H1 (cell line): ENCODE measurements around the gene CDC42EP1. TPM values are rescaled to one million over a fixed set of nuclear protein-coding genes. Genes with fewer than 3 reads are reported as not detected.
A peak's percentile ranks its signal among the peaks of the same experiment; 100 is the strongest.

Source experiments
- ASH2L ChIP-seq: fragments of 200-600, 300-600 bp; sonication (generic); IDR thresholded peaks from one replicate; pipeline ENCODE4 v1.7.1; 2017; ENCODE audit warnings: low read length
- HDAC6 ChIP-seq: IDR thresholded peaks from one replicate; pipeline ENCODE4 v1.7.1; 2012; ENCODE audit warnings: low read depth, mild to moderate bottlenecking, inconsistent platforms, low read length, moderate library complexity
- KDM4A ChIP-seq: IDR thresholded peaks from one replicate; pipeline ENCODE4 v1.7.1; 2012; ENCODE audit warnings: low read depth, mild to moderate bottlenecking, moderate library complexity, low read length, inconsistent platforms; ENCODE audit not compliant: severe bottlenecking
- PHF8 ChIP-seq: fragments of 200-600 bp; sonication (generic); conservative IDR thresholded peaks from 2 replicates; pipeline ENCODE4 v1.7.1; 2012; ENCODE audit warnings: low read depth, mild to moderate bottlenecking, inconsistent platforms, low read length, moderate library complexity
- POLR2A ChIP-seq, 2 experiments: IDR thresholded peaks; 1 replicate in 1 of 2; 2 replicates in 1 of 2; pipeline ENCODE4 v1.6.1; 2011; ENCODE audit warnings: low read depth in 2 of 2, low read length in 2 of 2, mild to moderate bottlenecking in 2 of 2; ENCODE audit errors: control extremely low read depth in 1 of 2
- SP2 ChIP-seq: IDR thresholded peaks from 2 replicates; pipeline ENCODE4 v1.6.1; 2012; ENCODE audit warnings: mild to moderate bottlenecking, low read length, inconsistent platforms
- TAF7 ChIP-seq: optimal IDR thresholded peaks from 2 replicates; pipeline ENCODE3; 2011; ENCODE audit warnings: low read depth, mild to moderate bottlenecking, inconsistent platforms, low read length, moderate library complexity, borderline replicate concordance
- ZNF274 ChIP-seq: IDR thresholded peaks from 2 replicates; pipeline ENCODE4 v1.7.0; 2012; ENCODE audit warnings: low read length, borderline replicate concordance; ENCODE audit errors: extremely low read depth
- polyA plus RNA-seq, 7 experiments: library from polyadenylated mRNA; depleted of rRNA in 3 of 7; stranded (reverse) in 5 of 7; unstranded in 2 of 7; fragments of >200 nt in 5 of 7; fragments of 200-250 nt in 2 of 7; gene quantifications; 1 replicate in 5 of 7; 2 replicates in 1 of 7; 4 replicates in 1 of 7; pipeline versions ENCODE4 v1.2.1 to v1.2.3, GENCODE V29; 2011 to 2013; ENCODE audit warnings: missing spikeins in 2 of 7, mixed read lengths in 2 of 7
- total RNA-seq: library from RNA; stranded (reverse); fragmentation: NEBNext Ultra II Directional; extraction: Animal tissue kit (Norgen Biotek cat#: 25700); gene quantifications from 2 replicates; pipeline ENCODE4 v1.2.1, GENCODE V29; 2021
- TF ChIP-seq, protein P1 (sequence below): IDR thresholded peaks from 2 replicates; pipeline ENCODE4 v1.6.1; 2011; ENCODE audit warnings: low read depth, mild to moderate bottlenecking, low read length; ENCODE audit not compliant: insufficient read depth

CDC42EP1 gene
- total and polyA plus RNA-seq, 2 of the 8 experiments (the other 6 are each of a cell fraction or from before 2014, with no cell fraction given), result 8.3 to 11.2 TPM

DNA sequence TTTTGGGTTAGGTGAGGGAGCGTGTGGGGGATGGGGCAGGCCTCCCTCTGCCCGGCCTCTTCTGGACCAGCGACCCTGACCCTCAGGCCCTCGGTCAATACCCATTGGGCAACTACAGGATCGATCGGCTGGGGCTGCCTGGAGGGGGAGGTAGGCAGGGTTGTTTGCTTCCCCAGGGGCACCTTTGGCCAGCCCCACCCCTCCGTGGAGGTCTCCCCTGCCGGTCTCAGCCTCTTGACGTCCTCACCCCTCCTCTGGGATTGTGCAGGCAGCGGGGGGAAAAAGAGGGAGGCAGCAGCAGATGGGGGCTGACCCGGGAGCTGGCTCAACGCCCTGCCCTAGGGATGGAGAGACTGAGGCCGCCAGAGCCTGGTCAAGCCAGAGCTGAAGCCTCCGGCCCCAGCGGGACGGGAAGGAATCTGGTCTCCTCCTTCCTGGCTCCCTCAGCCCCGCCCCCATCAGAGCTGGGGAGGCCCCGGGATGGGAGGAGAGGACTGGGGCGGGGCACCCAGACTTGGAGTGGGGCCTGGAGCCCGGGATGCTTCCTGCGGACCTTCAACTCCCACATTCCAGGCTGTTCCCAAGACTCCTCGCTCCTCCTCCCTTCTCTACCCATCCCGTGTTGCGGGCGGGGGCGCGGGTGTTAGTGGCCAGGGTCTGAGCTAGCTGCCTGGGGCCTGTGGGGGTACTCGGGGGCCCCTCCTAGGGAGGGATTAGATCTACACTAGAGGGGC is 14.4 kb upstream of the CDC42EP1 start (continued):
- TF ChIP-seq TAF7 (no peak), POLR2A (IDR thresholded peaks at IDR 0.05; ENCODE audit: control extremely low read depth in 1 of 2, low read depth in 2 of 2, low read length in 2 of 2) (peak in 1 of 2 experiments; percentile 58; a peak in 1 of 3 replicates), ZNF274 (no peak), KDM4A (no peak), PHF8 (no peak; the same call in 1 of the 2 replicates), HDAC6 (no peak), ASH2L (peak; percentile 55), SP2 (no peak)
- TF ChIP-seq, protein P1, sequence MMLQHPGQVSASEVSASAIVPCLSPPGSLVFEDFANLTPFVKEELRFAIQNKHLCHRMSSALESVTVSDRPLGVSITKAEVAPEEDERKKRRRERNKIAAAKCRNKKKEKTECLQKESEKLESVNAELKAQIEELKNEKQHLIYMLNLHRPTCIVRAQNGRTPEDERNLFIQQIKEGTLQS, result no peak
